ENCODE measurements around the gene FLACC1.

- no peak for TF ChIP-seq CTCF (IDR thresholded peaks at IDR 0.05; ENCODE audit: low read depth, low read length, missing input control)
- TF ChIP-seq REST (IDR thresholded peaks at IDR 0.05) = no peak
- TF ChIP-seq ATF3 (IDR thresholded peaks at IDR 0.05) = no peak
- TF ChIP-seq MAX (IDR thresholded peaks at IDR 0.05) = no peak
Measured at GRCh38 chr2:201358684-201359083, 1.5 kb upstream of the FLACC1 start.
